ENCODE data around the gene PCDHGA11. TPM values are rescaled to one million over a fixed set of nuclear protein-coding genes. Genes with fewer than 3 reads are reported as not detected.
"Not testable (repeated sequence)": the region's sequence is repeated elsewhere in the genome, so short reads cannot be mapped to it uniquely, and the experiment has no call there.

The PCDHGA11 gene
- total and polyA plus RNA-seq, 2 donors (not counting 3 experiments of a cell fraction or from before 2014, with no cell fraction given): 8.0 to 11.5 TPM

GRCh38 chr5:141407790-141408505 lies 12.9 kb upstream of the PCDHGA11 start, which contains the start of gene PCDHGB6:
Gene PCDHGB6, plus strand, starts transcription at chr5:141408021. Its CDS starts 182 bp downstream, at chr5:141408203.
- H3K9ac ChIP-seq (replicated peaks; ENCODE audit: extremely low read depth, insufficient read depth, low read length); H3K79me2 ChIP-seq (ENCODE audit: control insufficient read depth, insufficient read depth, low read length); H3K9me3 ChIP-seq (replicated peaks; ENCODE audit: control insufficient read depth, insufficient read depth, low read length); H4K20me1 ChIP-seq (replicated peaks; ENCODE audit: control insufficient read depth, extremely low read depth, insufficient read depth, low read length); POLR2A ChIA-PET; dilution Hi-C loops (cut with MboI; ENCODE audit: extremely low pct_ligation_motif_present, low sequenced_read_pairs); H3K9me1 ChIP-seq (replicated peaks; ENCODE audit: control insufficient read depth, extremely low read depth, insufficient read depth, low read length); H3K36me3 ChIP-seq (ENCODE audit: control insufficient read depth in 2 of 2, extremely low read depth in 1 of 2, insufficient read depth in 2 of 2, low read length in 2 of 2); intact Hi-C loops (cut with micrococcal nuclease); H3K27ac ChIP-seq (ENCODE audit: insufficient read depth, low read depth, low read length); H3K4me1 ChIP-seq (ENCODE audit: control insufficient read depth, extremely low read depth, insufficient read depth, low read length): not testable (repeated sequence)
- H3K4me2 ChIP-seq (ENCODE audit: insufficient read depth, low read length): peak within 1 kb of the TSS; percentile 66
- TSS peak; percentile 18 for BruUV-seq (replicated peaks)
- DNase-seq (ENCODE audit: low read depth, low spot score) (peak; percentile 39), FAIRE-seq (peak; percentile 73)
- peak within 1 kb of the TSS; percentile 50 for H2AFZ ChIP-seq (ENCODE audit: low read depth, low read length)
- CTCF ChIA-PET: interaction anchor here (0.6 to 4.3 kb wide), 26 partner anchors 10 to 160 kb away, joined by 3 to 58 read pairs (median 4); partner anchors contain the start of genes PCDHGA1, PCDHGA11, PCDHGA12 and PCDHGA4
- TF ChIP-seq EZH2 (IDR thresholded peaks at IDR 0.05; ENCODE audit: borderline replicate concordance, low read depth, low read length, severe bottlenecking): peak; percentile 26
- peak; percentile 72 to 74 for TF ChIP-seq CTCF (IDR thresholded peaks at IDR 0.05; ENCODE audit: extremely low read depth in 1 of 2, insufficient read depth in 1 of 2, low read depth in 1 of 2, low read length in 2 of 2)
- H3K27me3 ChIP-seq (ENCODE audit: control insufficient read depth in 2 of 2, insufficient read depth in 2 of 2, low read length in 2 of 2): peaks cover 53 to 80% of the 10 kb centered on the region in 2 experiments
- peak within 1 kb of the TSS in 2 of 3 experiments; percentile 25 to 32 for H3K4me3 ChIP-seq (replicated peaks in 1 of 3; ENCODE audit: insufficient read depth in 1 of 3, low read depth in 1 of 3, low read length in 3 of 3)

Measured in endothelial cell of umbilical vein (primary cell).